ENCODE results near the gene RYR1.
"Not testable (repeated sequence)": the region's sequence is repeated elsewhere in the genome, so short reads cannot be mapped to it uniquely, and the experiment has no call there.

Gene RYR1

GRCh38 chr19:38561658-38562057 is 128.2 kb downstream of the RYR1 start:
- no peak for DNase-seq (ENCODE audit: low read depth in 3 of 3)

GRCh38 chr19:38562096-38562495 is 128.6 kb downstream of the RYR1 start:
- no peak for DNase-seq (ENCODE audit: low read depth in 3 of 3)

GRCh38 chr19:38563475-38563874 is 130.0 kb downstream of the RYR1 start:
- no peak for DNase-seq (ENCODE audit: low read depth in 3 of 3)

- DNase-seq (ENCODE audit: low read depth in 3 of 3) = no peak
Measured at GRCh38 chr19:38564981-38565690, 131.6 kb downstream of the RYR1 start.

- DNase-seq (ENCODE audit: low read depth in 3 of 3) = no peak
Measured at GRCh38 chr19:38565691-38566105, 132.2 kb downstream of the RYR1 start.

- DNase-seq (ENCODE audit: low read depth in 3 of 3) = no peak
Measured at GRCh38 chr19:38569368-38569983, 136.0 kb downstream of the RYR1 start.

GRCh38 chr19:38571682-38572081 is 138.2 kb downstream of the RYR1 start:
- no peak for DNase-seq (ENCODE audit: low read depth in 3 of 3)

GRCh38 chr19:38577826-38578225 is 144.3 kb downstream of the RYR1 start:
- no peak for DNase-seq (ENCODE audit: low read depth in 3 of 3)

GRCh38 chr19:38579304-38579703 is 145.8 kb downstream of the RYR1 start:
- not testable (repeated sequence) for DNase-seq (ENCODE audit: low read depth in 3 of 3)

GRCh38 chr19:38580080-38580479 is 146.6 kb downstream of the RYR1 start:
- no peak for DNase-seq (ENCODE audit: low read depth in 3 of 3)

- DNase-seq (ENCODE audit: low read depth in 3 of 3) = no peak
Measured at GRCh38 chr19:38583219-38583984, 149.9 kb downstream of the RYR1 start.

GRCh38 chr19:38583985-38584305 is 150.5 kb downstream of the RYR1 start:
- no peak for DNase-seq (ENCODE audit: low read depth in 3 of 3)

GRCh38 chr19:38587562-38587961 is 154.1 kb downstream of the RYR1 start:
- no peak for DNase-seq (ENCODE audit: low read depth in 3 of 3)

GRCh38 chr19:38588041-38588440 is 154.6 kb downstream of the RYR1 start:
- DNase-seq (ENCODE audit: low read depth in 3 of 3) = no peak

- no peak for DNase-seq (ENCODE audit: low read depth in 3 of 3)
Measured at GRCh38 chr19:38592940-38593339, 159.4 kb downstream of the RYR1 start.

GRCh38 chr19:38596057-38596981 is 162.8 kb downstream of the RYR1 start:
- DNase-seq (ENCODE audit: low read depth in 3 of 3) = no peak

- DNase-seq (ENCODE audit: low read depth in 3 of 3) = no peak
Measured at GRCh38 chr19:38597075-38597474, 163.6 kb downstream of the RYR1 start.

GRCh38 chr19:38599722-38600121 is 166.2 kb downstream of the RYR1 start:
- DNase-seq (ENCODE audit: low read depth in 3 of 3) = no peak

- DNase-seq (ENCODE audit: low read depth in 3 of 3) = not testable (repeated sequence)
Measured at GRCh38 chr19:38602856-38603255, 169.4 kb downstream of the RYR1 start.

GRCh38 chr19:38606131-38606530 is 172.6 kb downstream of the RYR1 start:
- DNase-seq (ENCODE audit: low read depth in 3 of 3) = no peak

- no peak for DNase-seq (ENCODE audit: low read depth in 3 of 3)
Measured at GRCh38 chr19:38614289-38614688, 180.8 kb downstream of the RYR1 start.

All from stimulated activated CD4-positive, alpha-beta T cell treated with anti-CD3 and anti-CD28 coated beads, TNF-alpha, amount 100 ng/mL, for 4 hours (primary cell).